Liver (tissue), 9 donors: Measurements from ENCODE around the gene GTSE1. TPM values are rescaled to one million over a fixed set of nuclear protein-coding genes. Genes with fewer than 3 reads are reported as not detected.

Experiments used
- DNase-seq: peaks from one replicate; pipeline ENCODE4 v3.0.0-alpha.2; 2017; ENCODE audit warnings: low spot score
- H3K27ac ChIP-seq, 2 donors: one replicate each; pipeline ENCODE4 v1.7.0; 2013; ENCODE audit warnings: inconsistent platforms in 2 of 2, low read length in 2 of 2, control low read depth in 1 of 2, low read depth in 1 of 2, mild to moderate bottlenecking in 1 of 2
- H3K27me3 ChIP-seq, 4 donors: one replicate each; pipeline versions ENCODE4 v1.6.1 to v1.7.0; 2013; ENCODE audit warnings: low read length in 3 of 4, inconsistent platforms in 1 of 4, mild to moderate bottlenecking in 1 of 4, moderate library complexity in 1 of 4; ENCODE audit not compliant: control insufficient read depth in 4 of 4, insufficient read depth in 4 of 4
- H3K36me3 ChIP-seq, 4 donors: one replicate each; pipeline versions ENCODE4 v1.6.1 to v1.7.0; 2013; ENCODE audit warnings: low read length in 3 of 4, mild to moderate bottlenecking in 3 of 4, low read depth in 1 of 4, moderate library complexity in 1 of 4; ENCODE audit not compliant: control insufficient read depth in 4 of 4, insufficient read depth in 3 of 4
- H3K4me1 ChIP-seq, 4 donors: one replicate each; pipeline versions ENCODE4 v1.6.1 to v1.7.0; 2013; ENCODE audit warnings: low read length in 3 of 4, mild to moderate bottlenecking in 3 of 4, moderate library complexity in 1 of 4; ENCODE audit not compliant: control insufficient read depth in 4 of 4, insufficient read depth in 4 of 4
- H3K4me3 ChIP-seq, 3 donors: one replicate each; pipeline versions ENCODE4 v1.6.1 to v1.7.0; 2013; ENCODE audit warnings: low read length in 3 of 3, control low read depth in 1 of 3, low read depth in 1 of 3, mild to moderate bottlenecking in 1 of 3
- H3K9ac ChIP-seq, 2 donors: one replicate each; pipeline ENCODE4 v1.7.0; 2013; ENCODE audit warnings: low read length in 2 of 2, mild to moderate bottlenecking in 2 of 2, moderate library complexity in 2 of 2, control low read depth in 1 of 2, low read depth in 1 of 2
- H3K9me3 ChIP-seq, 4 donors: one replicate each; pipeline versions ENCODE4 v1.6.1 to v1.7.0; 2013; ENCODE audit warnings: low read length in 3 of 4; ENCODE audit not compliant: control insufficient read depth in 4 of 4
- CTCF ChIP-seq: fragments of 150-350 bp; IDR thresholded peaks from 2 replicates; pipeline ENCODE4 v1.5.1; 2017; ENCODE audit warnings: improper control_type of control experiment, low read depth, low read length; ENCODE audit not compliant: missing input control
- EGR1 ChIP-seq, 2 donors: IDR thresholded peaks; 2 replicates each; pipeline ENCODE4 v1.6.1; 2016 to 2018; ENCODE audit warnings: antibody characterized with exemption in 2 of 2, low read depth in 2 of 2
- FOXA1 ChIP-seq: IDR thresholded peaks from 2 replicates; pipeline ENCODE4 v1.6.1; 2016; ENCODE audit warnings: antibody characterized with exemption
- GABPA ChIP-seq, 2 donors: IDR thresholded peaks in 1 of 2; conservative IDR thresholded peaks in 1 of 2; 2 replicates each; pipeline ENCODE4 v1.6.1; 2016; ENCODE audit warnings: antibody characterized with exemption in 2 of 2, mild to moderate bottlenecking in 1 of 2, moderate library complexity in 1 of 2
- HNF4A ChIP-seq, 2 donors: conservative IDR thresholded peaks; 2 replicates each; pipeline ENCODE4 v1.6.1; 2016; ENCODE audit warnings: antibody characterized with exemption in 2 of 2, mild to moderate bottlenecking in 2 of 2
- HNF4G ChIP-seq: IDR thresholded peaks from 2 replicates; pipeline ENCODE4 v1.6.1; 2016; ENCODE audit warnings: antibody characterized with exemption
- JUND ChIP-seq, 2 donors: IDR thresholded peaks; 2 replicates each; pipeline ENCODE4 v1.6.1; 2016; ENCODE audit warnings: antibody characterized with exemption in 2 of 2
- NR2F2 ChIP-seq: IDR thresholded peaks from 2 replicates; pipeline ENCODE4 v1.6.1; 2016; ENCODE audit warnings: antibody characterized with exemption
- RAD21 ChIP-seq, 2 donors: IDR thresholded peaks; 2 replicates each; pipeline ENCODE4 v1.6.1; 2016; ENCODE audit warnings: antibody characterized with exemption in 2 of 2, mild to moderate bottlenecking in 2 of 2
- REST ChIP-seq: IDR thresholded peaks from 2 replicates; pipeline ENCODE4 v1.6.1; 2016; ENCODE audit warnings: antibody characterized with exemption, mild to moderate bottlenecking
- RXRA ChIP-seq, 2 donors: IDR thresholded peaks; 2 replicates each; pipeline ENCODE4 v1.6.1; 2017 to 2018; ENCODE audit warnings: antibody characterized with exemption in 2 of 2, mild to moderate bottlenecking in 1 of 2
- SP1 ChIP-seq: IDR thresholded peaks from 2 replicates; pipeline ENCODE4 v1.6.1; 2018; ENCODE audit warnings: antibody characterized with exemption, mild to moderate bottlenecking
- TAF1 ChIP-seq: conservative IDR thresholded peaks from 2 replicates; pipeline ENCODE4 v1.6.1; 2016; ENCODE audit warnings: antibody characterized with exemption, mild to moderate bottlenecking
- YY1 ChIP-seq: IDR thresholded peaks from 2 replicates; pipeline ENCODE4 v1.6.1; 2016; ENCODE audit warnings: antibody characterized with exemption, mild to moderate bottlenecking
- ZBTB33 ChIP-seq: IDR thresholded peaks from 2 replicates; pipeline ENCODE4 v1.6.1; 2016; ENCODE audit warnings: antibody characterized with exemption
- WGBS: extraction: QIAGEN DNeasy Blood & Tissue Kit; methylation state at CpG from one replicate; pipeline ENCODE4 v1.1.7; 2013; 5-methylcytosine and 5-hydroxymethylcytosine counted together
- polyA plus RNA-seq, 2 donors: library from polyadenylated mRNA; stranded (reverse) in 1 of 2; unstranded in 1 of 2; fragments of 200-250 nt in 1 of 2; fragments of >200 nt in 1 of 2; fragmentation: Nextera tagmentation in 1 of 2; extraction: Ambion mirVana in 1 of 2; gene quantifications; one replicate each; pipeline versions ENCODE4 v1.2.1 to v1.2.3, GENCODE V29; 2013 to 2015
- total RNA-seq, 2 donors: library from RNA; depleted of rRNA; stranded (reverse); fragments of >200 nt; gene quantifications; one replicate each; pipeline ENCODE4 v1.2.3, GENCODE V29; 2014
- TF ChIP-seq, protein P1 (sequence below): IDR thresholded peaks from 2 replicates; pipeline ENCODE4 v1.6.1; 2016; ENCODE audit warnings: antibody characterized with exemption
- donor health status: healthy.
- donor health status: healthy.
- donor health status: healthy.
- donor health status: healthy.
- donor health status: healthy.

Gene GTSE1
- total and polyA plus RNA-seq, 4 donors: 0.17 to 13.9 (median 0.85) TPM

DNA sequence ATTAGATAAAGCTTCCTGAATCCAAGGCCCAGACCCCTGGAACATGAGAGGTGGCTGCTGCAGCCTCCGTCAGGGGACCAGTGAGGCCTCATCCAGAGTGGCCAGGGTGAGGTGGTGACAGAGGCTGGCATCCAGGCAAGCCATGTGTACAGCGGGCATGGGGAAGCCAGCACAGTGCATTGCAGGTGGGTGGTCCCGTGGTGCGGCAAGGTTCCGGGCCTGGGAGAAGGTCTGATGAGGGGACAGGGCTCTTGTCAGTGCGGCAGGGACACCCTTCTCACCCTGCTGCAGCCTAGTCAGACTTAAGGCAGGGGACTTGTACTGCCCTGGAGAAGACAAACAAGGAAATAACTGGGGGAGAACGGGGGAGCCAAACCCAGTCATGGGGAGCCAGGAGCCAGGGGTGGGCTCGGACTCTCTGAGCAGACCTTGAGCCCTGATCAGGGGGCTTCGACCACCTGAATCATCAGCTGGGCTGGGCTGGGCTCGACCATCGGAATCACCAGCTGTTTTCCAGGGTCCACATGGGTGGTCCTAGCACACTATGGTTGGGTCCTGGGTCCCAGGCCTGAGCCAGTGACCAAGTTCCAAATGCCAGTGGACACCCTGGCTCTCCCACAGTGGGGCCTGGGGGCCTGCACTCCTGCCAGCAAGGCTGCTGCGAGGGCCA, 23.8 kb upstream of the GTSE1 start:
- Histone ChIP-seq H3K9ac (no peak overlapping the region), H3K27me3 (no peaks in the 10 kb centered on the region), H3K9me3 (no peaks in the 10 kb centered on the region), H3K36me3 (peaks cover 19 to 61% (median 50%) of the 10 kb centered on the region in 4 donors), H3K4me3 (no peak overlapping the region), H3K4me1 (peaks cover 0 to 23% (median 13%) of the 10 kb centered on the region in 4 donors), H3K27ac (no peak overlapping the region)
- DNase-seq: no peak
- TF ChIP-seq FOXA1 (no peak), RAD21 (IDR thresholded peaks at IDR 0.05) (no peak), JUND (IDR thresholded peaks at IDR 0.05) (no peak), GABPA (IDR thresholded peaks at IDR 0.05 in 1 of 2, conservative IDR thresholded peaks at IDR 0.05 in 1 of 2) (no peak), REST (no peak), HNF4G (no peak)
- TF ChIP-seq, protein P1, sequence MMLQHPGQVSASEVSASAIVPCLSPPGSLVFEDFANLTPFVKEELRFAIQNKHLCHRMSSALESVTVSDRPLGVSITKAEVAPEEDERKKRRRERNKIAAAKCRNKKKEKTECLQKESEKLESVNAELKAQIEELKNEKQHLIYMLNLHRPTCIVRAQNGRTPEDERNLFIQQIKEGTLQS: no peak
- WGBS: 97% methylated on average over 12 of the region's 12 CpGs

- 91% methylated on average over 12 of the region's 12 CpGs for WGBS
- TF ChIP-seq, protein P1: no peak
Observed at GRCh38 chr22:46273432-46274148, 23.1 kb upstream of the GTSE1 start.

DNA sequence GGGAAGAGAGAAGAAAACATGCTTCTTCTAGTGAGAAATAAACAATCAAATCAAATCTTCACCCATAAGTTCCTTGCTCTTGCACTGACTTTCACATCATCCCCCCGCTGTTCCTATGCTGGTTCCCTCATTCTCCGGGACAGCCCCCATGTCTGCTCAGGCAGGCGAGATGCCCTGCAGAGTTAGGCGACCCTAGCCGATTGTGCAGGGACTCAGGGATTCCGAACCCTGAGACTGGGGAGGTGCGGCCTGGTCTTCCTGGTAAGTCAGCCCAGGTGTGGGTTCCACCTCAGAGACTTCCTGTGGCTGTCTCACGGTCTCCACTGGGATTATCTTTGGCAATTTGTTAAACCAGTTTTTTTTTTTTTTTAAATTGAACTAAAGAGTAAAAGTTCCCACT, 22.3 kb upstream of the GTSE1 start:
- Histone ChIP-seq H3K4me3 (no peak overlapping the region), H3K9me3 (no peaks in the 10 kb centered on the region), H3K27ac (no peak overlapping the region), H3K9ac (no peak overlapping the region), H3K4me1 (peaks cover 0 to 18% (median 9%) of the 10 kb centered on the region in 4 donors), H3K36me3 (peaks cover 31 to 76% (median 65%) of the 10 kb centered on the region in 4 donors), H3K27me3 (no peaks in the 10 kb centered on the region)
- TF ChIP-seq RXRA (IDR thresholded peaks at IDR 0.05) (no peak), FOXA1 (no peak), TAF1 (no peak), ZBTB33 (no peak), HNF4A (conservative IDR thresholded peaks at IDR 0.05) (no peak), YY1 (no peak), NR2F2 (no peak), EGR1 (IDR thresholded peaks at IDR 0.05; ENCODE audit: low read depth in 2 of 2) (no peak), GABPA (IDR thresholded peaks at IDR 0.05 in 1 of 2, conservative IDR thresholded peaks at IDR 0.05 in 1 of 2) (no peak), CTCF (no peak), SP1 (no peak)
- TF ChIP-seq, protein P1: no peak
- DNase-seq: no peak
- WGBS: 96% methylated on average over 8 of the region's 8 CpGs

More at GRCh38 chr22:46273432-46274148, 23.1 kb upstream of the GTSE1 start:
- H3K4me1 ChIP-seq: peaks cover 0 to 23% (median 13%) of the 10 kb centered on the region in 4 donors
- H3K36me3 ChIP-seq: peaks cover 24 to 68% (median 57%) of the 10 kb centered on the region in 4 donors
- no peaks in the 10 kb centered on the region for H3K9me3 ChIP-seq
- H3K4me3 ChIP-seq: no peak overlapping the region
- H3K27me3 ChIP-seq: no peaks in the 10 kb centered on the region
- H3K9ac ChIP-seq: no peak overlapping the region
- H3K27ac ChIP-seq: no peak overlapping the region
- DNase-seq: no peak
